Endometrial microvascular endothelial cells (primary cell): ENCODE results near the gene MVB12B. TPM values are rescaled to one million over a fixed set of nuclear protein-coding genes. Genes with fewer than 3 reads are reported as not detected.

ENCODE experiments used
- in situ Hi-C: cut with HindIII; loops from 2 replicates; pipeline ENCODE4 v1.10.0; 2017; ENCODE audit warnings: low sequenced_read_pairs, low pct_unique_long_range_greater_than_20kb; ENCODE audit errors: inconsistent ontology term
- total RNA-seq: library from RNA; depleted of rRNA; stranded (reverse); fragments of >200 nt; gene quantifications from one replicate; pipeline ENCODE4 v1.2.3, GENCODE V29; 2015; ENCODE audit errors: inconsistent ontology term

The MVB12B gene
- total RNA-seq, 1 donor from 2014 or later, result 5.0 TPM

GRCh38 chr9:126301196-126301595 lies 25.4 kb upstream of the MVB12B start:
- in situ Hi-C loops, result no loop called here

- in situ Hi-C loops, result no loop called here
Measured at GRCh38 chr9:126301985-126302603, 24.5 kb upstream of the MVB12B start.

GRCh38 chr9:126302730-126303129 lies 23.9 kb upstream of the MVB12B start:
- in situ Hi-C loops, result no loop called here

GRCh38 chr9:126303488-126303887 lies 23.1 kb upstream of the MVB12B start:
- in situ Hi-C loops, result no loop called here

GRCh38 chr9:126304207-126304970 lies 22.2 kb upstream of the MVB12B start:
- in situ Hi-C loops, result no loop called here

GRCh38 chr9:126304971-126305320 lies 21.7 kb upstream of the MVB12B start:
- in situ Hi-C loops, result no loop called here

GRCh38 chr9:126306071-126306647 lies 20.5 kb upstream of the MVB12B start:
- in situ Hi-C loops, result no loop called here

- in situ Hi-C loops, result no loop called here
Measured at GRCh38 chr9:126307322-126308061, 19.1 kb upstream of the MVB12B start.

GRCh38 chr9:126309427-126310189 lies 17.0 kb upstream of the MVB12B start:
- in situ Hi-C loops, result no loop called here

- in situ Hi-C loops, result no loop called here
Measured at GRCh38 chr9:126312584-126313551, 13.8 kb upstream of the MVB12B start.

GRCh38 chr9:126316085-126316655 lies 10.5 kb upstream of the MVB12B start:
- in situ Hi-C loops, result no loop called here

GRCh38 chr9:126317513-126317912 lies 9.1 kb upstream of the MVB12B start:
- in situ Hi-C loops, result no loop called here

- in situ Hi-C loops, result no loop called here
Measured at GRCh38 chr9:126318858-126319257, 7.8 kb upstream of the MVB12B start.

GRCh38 chr9:126319671-126320070 lies 7.0 kb upstream of the MVB12B start:
- in situ Hi-C loops, result no loop called here

- in situ Hi-C loops, result no loop called here
Measured at GRCh38 chr9:126320158-126320922, 6.3 kb upstream of the MVB12B start.

- in situ Hi-C loops, result no loop called here
Measured at GRCh38 chr9:126321742-126322141, 4.9 kb upstream of the MVB12B start.

- in situ Hi-C loops, result no loop called here
Measured at GRCh38 chr9:126325821-126326220, 808 bp upstream of the MVB12B start.
